SKM-1 (cell line): Measurements from ENCODE around the gene PRICKLE1.
A peak's percentile ranks its signal among the peaks of the same experiment; 100 is the strongest.

ENCODE experiments used
- DNase-seq: peaks from one replicate; lab custom pipeline; 2025; ENCODE audit not compliant: unreplicated experiment; lab: John Stamatoyannopoulos, UW

PRICKLE1 gene

DNA sequence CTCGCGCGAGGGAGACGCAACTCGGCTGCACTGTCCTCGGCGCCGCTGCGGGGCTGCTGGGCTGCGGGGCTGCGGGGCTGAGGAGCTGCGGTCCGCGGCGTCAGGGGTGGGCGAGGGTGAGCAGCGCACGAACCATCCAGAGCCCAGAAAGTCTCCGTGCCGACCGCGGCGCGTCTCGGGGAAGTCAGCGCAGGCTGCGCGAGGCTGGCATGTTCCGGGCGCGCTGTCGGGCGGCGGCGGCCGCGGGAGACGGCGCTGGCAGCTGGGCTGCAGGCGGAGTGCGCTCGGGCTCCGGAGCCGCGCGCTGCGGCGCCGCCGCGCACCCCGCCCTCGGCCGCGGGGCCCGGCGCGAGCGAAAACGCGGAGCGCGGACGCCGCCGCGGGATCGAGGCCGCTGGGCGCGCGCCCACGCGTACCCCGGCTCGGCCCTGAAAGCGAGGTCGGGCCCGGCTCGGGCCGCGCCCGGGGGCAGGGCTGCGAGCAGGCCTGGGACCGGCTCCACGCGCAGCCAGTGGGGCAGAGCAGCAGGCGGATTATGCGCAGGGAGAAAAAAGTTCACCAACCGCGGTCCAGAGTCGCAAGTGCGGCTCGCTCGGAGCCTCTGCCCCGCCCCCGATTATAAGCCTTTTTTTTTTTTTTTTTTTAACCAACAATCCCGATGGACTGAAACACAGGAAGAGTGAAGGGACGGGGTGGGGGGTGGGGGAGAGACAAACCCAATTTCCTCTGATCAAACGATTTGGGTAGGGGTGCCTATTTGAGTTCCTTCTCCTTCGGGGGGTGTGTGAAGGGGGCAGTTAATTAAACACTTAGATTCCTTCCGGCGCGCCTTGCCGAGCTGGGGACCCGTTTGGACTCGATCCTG, at the start of gene PRICKLE1:
TSS of gene PRICKLE1 (minus strand) at position 282 of the 865 bp plus-strand sequence. CDS start 117,230 bp downstream, outside the sequence.
- DNase-seq = no peak

- DNase-seq = no peak
Observed at GRCh38 chr12:42638697-42639096, 49.2 kb upstream of the PRICKLE1 start.

- no peak for DNase-seq
Observed at GRCh38 chr12:42638011-42638410, 48.5 kb upstream of the PRICKLE1 start.

DNA sequence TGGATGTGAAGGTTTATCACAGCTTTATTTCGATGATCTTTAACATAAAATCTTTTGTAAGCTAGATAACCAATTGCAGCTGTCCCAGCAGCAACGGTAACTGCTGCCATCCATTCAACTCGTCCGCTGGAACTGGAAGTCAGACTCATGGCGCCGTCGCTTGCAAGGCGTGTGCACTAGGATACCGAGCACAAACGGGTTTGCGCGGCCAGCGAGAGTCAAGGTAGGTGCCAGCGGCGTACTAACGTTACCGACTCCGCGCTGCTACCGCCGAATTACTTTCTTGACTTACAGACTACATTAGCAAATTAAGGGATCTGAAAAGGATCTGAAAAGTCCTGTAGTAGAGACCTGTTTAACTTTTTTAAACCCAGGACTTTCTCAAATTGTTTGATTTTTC, 47.4 kb upstream of the PRICKLE1 start:
- DNase-seq = no peak

DNA sequence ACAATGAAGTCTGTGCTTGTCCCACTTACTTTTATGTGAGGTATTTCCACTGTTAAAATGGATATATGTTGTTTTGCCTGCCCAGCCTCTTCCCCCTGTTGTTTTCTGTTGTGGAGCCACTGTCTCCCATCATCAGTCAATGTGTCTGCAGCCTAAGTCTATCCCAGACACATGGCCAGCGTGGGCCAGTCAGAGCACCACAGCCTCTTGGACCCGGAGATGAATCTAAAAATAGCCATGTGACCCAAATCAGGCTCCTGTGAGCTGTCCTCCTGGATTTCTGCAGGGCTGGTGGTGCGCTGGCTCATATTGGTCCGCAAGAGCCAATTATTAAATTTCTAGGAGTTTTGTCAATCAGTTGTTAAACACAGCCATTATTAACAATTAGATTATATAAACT, 44.0 kb upstream of the PRICKLE1 start:
- no peak for DNase-seq

DNA sequence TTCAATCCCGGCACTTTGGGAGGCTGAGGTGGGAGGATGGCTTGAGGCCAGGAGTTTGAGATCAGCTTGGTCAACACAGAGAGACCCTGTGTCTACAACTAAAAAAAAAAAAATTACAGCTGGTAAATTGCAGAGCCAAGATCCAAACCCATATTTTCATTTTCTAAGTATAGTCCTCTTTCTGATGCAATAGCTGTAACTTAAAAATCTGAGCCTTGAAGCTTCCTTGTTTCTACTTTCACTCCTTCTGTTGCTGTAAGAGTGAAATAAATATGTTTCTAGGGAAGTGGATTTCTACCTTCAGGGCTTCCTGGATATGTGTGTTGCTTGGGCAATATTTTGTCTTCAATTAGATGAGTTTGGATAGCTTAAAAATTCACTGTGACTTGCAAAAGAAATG, 42.0 kb upstream of the PRICKLE1 start:
- peak; percentile 43 for DNase-seq

- no peak for DNase-seq
Observed at GRCh38 chr12:42630314-42630713, 40.8 kb upstream of the PRICKLE1 start.

- no peak for DNase-seq
Observed at GRCh38 chr12:42627151-42627550, 37.6 kb upstream of the PRICKLE1 start.

DNA sequence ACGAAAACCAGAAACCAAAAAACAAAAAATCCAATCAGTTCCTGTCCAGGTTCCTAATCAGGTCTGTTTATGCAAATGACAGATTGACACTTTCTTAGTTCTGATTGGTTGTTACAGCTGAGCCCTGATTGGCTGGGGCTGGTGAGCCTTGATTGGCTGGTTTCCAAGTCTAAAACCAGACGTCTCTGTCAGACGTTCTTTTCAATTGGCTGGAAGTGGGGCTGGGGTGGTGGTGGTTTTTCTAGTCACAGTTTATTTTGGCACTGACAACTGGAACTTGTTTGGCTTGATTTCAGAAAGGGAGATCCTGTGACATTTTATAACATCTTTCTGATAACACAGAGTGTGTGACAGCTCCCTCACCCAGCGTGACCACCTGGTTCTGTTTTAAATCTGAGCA, 36.1 kb upstream of the PRICKLE1 start:
- DNase-seq = no peak

DNA sequence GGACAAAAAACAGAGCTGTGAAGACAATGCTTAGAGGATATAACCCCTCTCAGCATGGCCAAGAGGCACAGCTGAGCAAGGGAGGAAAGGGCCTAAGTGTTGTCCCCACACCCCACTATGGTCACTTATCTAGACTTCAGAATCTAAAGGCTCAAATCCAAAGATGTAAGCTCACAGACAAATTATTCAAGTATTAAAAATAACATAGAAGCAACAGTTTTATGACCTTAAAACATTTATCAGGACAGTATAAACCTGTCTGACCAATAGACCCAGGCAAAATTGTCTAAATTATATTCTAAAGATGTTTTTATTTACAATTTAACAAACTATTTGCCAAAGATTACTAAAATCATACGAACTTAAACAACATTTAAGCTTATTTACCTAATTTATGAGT, 28.1 kb upstream of the PRICKLE1 start:
- DNase-seq = no peak

- DNase-seq = no peak
Observed at GRCh38 chr12:42615006-42615405, 25.5 kb upstream of the PRICKLE1 start.

DNA sequence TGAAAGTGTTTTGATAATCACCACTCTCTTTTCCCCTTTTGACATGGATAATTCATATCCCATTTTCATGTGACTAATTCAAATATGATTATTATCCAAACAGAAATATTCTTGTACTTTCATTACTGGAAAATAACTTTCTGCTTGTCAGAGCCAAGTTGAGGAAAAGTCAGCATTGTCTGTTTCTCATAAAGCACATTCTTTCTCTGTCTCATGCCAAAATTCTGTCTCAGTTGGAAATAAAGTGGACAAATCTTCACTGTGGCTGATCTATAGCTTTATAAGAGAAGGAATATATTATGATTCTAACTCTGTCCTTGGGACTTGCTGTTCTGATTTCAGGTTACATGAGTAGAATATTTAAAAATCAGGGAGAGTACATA, 22.7 kb upstream of the PRICKLE1 start:
- DNase-seq = no peak

DNA sequence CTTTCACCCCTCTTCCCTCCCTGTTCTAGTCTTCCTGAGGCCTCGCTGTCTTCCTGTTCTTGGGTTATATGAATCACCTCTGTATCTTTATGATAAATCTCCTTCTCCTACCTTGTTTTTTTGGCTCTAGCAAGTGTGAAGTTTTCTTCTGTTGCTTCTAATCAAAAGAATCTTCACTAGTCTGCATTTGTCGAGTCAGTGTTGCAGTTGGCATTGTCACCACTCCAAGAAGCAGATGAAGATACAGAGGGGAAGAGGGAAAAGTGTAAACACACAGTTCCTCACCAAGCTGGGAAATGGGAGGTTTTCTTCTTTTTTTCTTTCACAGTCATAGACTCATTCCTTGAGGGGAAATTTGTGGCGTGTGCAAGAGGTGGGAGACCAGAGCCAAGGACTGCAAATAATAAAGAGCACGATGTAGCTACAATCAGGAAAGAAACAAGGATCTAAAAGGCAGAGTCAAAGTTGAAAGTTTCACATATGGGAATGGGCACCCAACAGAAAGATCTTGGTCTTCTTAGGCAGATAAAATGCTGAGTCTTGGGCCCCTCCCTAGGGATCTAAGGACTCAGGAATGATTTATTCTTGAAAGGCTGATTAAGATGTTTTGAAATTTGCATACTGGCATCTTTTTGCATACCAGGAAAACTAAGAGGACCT, 22.2 kb upstream of the PRICKLE1 start:
- no peak for DNase-seq

DNA sequence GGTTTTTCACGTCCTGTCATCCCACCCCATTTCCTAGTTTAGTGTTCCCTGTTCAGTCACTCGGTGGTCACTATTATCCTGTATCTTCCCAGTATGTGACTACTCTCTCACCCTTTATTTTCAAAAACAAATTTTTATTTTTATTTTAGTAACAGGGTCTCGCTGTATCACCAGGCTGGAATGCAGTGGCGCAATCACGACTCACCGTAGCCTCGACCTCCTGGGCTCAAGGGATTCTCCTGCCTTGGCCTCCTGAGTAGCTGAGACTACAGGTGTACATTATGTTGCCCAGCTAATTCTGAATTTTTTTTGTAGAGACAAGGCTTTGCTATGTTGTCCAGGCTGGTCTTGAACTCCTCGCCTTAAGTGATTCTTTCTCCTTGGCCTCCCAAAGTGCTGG, 20.1 kb upstream of the PRICKLE1 start:
- no peak for DNase-seq

- DNase-seq = no peak
Observed at GRCh38 chr12:42608196-42608825, 18.8 kb upstream of the PRICKLE1 start.

GRCh38 chr12:42607584-42608058, 18.1 kb upstream of the PRICKLE1 start:
- DNase-seq = no peak

DNA sequence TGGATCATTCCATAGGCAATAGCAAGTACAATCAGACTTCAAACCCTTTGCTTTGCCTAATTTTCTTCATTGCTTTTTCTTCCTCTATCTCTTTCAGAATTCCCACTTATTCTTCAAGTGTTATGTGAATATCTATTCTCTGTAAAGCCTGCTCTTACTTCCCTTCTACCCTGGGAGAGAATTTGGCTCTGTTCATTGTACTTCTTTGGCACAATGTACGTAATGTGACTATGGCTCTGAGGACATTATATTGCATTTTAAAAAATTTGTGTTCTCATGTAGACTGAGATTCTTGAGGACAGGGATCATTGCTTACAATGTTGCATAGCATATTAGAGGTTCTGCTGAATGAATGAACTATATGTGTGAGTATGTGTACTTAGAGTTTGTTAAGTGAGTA, 16.9 kb upstream of the PRICKLE1 start:
- DNase-seq = no peak

- no peak for DNase-seq
Observed at GRCh38 chr12:42605685-42606084, 16.1 kb upstream of the PRICKLE1 start.

DNA sequence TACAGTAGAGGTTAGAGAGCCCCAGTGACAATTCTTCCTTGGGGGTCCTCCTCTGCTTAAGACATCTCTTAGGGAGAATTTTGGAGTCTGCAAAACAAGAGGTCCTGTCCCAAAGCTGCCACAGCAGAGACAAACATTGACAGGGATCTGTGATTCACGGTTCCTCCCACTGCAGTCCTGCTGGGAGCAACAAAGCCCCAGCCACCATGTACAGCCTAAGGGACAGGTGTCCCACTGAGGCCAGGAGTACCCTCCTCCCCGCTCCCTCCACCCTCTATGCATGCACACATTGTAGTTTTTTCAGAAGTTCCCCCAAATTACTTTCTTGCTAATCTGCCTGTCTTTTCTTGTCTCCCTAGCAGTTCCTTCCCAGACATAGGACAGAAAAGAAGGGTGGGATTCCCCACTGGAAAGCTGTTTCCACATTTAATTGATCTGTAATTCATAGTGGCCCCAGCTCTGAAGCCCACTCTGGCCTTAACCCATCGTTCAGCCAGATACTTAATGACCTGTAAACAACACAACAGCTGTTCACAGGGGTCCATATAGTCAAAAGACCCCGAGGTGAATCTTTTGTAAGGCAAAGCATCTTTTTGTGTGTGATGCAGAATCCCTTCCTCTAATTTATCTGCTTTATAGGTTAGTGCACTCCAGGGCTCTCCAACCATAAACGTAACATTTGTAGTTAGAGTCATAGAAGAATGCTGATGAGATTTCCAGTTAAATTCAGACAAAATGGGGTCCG, 13.9 kb upstream of the PRICKLE1 start:
- no peak for DNase-seq

DNA sequence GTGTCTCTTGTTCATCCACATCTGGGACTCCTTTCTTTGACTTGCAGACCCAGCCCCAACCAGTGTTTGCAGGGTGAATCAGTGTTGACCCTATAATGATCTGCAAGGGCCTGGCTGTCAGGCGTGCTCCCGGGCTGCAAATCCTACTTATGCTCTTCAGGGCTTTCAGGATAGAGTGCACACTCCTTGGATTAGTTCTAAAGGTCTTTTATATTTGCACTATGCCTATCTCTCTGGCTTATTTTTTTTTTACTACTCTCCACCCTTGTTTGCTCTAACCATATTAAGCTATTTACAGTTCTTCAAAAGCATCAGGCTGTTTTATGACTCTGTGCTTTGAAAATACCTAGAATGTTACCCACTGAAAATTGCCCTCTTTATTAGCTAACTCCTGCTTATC, 4.3 kb upstream of the PRICKLE1 start:
- no peak for DNase-seq

DNA sequence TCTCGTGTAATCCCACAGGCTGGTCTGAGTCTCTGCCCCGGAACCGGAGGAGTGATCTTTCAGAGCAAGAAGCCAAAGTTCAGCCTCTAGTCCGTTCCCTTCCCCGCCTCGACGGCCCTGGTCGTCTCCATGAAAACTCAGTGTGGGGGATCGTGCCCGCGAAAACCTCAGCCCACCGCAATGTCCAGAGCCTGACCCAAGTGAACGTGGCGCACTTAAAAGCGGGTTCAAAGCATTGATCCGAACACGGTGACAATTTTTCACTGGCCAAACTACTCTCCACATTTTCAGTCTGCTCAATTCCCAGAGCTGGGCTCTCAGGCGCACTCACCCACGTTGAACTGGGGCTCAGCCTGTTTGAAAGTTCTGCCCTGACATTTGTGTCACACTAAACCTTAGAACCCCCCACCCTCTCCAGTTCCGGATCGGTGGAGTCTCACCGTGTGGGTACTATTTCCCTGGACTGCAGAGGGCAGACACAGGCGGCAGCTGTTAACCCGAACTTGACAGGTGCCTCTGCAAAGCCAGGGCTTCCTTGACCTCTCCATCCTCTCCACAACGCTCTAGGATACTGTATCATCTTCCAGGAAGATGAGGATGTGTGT, 886 bp upstream of the PRICKLE1 start:
- DNase-seq = no peak
